Measurements from ENCODE around the gene RAB25. TPM values are rescaled to one million over a fixed set of nuclear protein-coding genes. Genes with fewer than 3 reads are reported as not detected.

RAB25 gene
- total and polyA plus RNA-seq, 2 of the 13 experiments (the other 11 are each of a cell fraction or from before 2014, with no cell fraction given) = 0.20 to 0.22 TPM

DNA sequence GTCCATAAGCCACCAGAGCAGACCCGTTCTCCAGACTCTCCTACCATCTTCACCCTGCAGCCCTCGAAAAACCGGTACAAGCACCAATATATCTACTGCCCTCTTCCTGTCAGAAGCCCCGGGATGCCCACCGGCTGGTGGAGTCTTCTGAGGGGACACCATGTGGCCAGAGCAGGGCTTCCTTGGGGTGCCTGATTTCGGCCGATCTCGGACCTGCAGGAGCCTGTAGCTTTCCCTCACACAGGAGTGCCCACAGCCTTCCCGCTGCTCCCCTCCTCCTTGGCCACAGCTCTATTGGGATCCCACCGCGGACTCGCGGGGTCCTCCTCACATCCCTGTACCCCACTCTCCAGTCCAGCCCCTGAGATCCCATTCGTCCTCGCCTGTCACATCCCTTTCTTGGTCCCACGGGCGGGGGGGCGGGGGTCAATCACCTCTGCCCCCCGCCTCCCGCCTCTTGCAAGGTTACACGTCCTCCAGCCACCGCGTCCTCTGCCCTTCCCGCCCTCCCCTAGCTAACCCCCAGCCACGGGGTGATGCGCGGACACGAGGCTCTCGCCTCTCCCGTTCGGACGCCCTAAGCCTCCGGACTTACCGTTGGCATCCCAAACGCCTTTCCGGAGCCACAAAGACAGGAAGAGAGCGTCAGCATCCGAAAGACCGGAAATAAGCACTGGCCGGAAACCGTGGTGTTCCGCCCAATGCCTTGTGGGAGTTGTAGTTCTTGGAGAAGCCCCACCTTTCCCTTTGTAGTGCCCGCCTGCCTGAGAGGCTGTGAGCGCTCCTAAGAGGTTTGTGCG is 40.5 kb upstream of the RAB25 start, which contains the start of gene SSR2 (continued):
- 0 out of 2 replicates have a peak, but pooled peaks have one; percentile 26 for TF ChIP-seq ETV6 (CRISPR knock-in tag; conservative IDR thresholded peaks at IDR 0.05)
- peak; percentile 37; the same call in 1 of the 2 replicates for TF ChIP-seq ZFX (CRISPR knock-in tag; IDR thresholded peaks at IDR 0.05; ENCODE audit: low read depth)
- TF ChIP-seq, protein P1, sequence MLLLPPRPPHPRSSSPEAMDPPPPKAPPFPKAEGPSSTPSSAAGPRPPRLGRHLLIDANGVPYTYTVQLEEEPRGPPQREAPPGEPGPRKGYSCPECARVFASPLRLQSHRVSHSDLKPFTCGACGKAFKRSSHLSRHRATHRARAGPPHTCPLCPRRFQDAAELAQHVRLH (CRISPR knock-in tag; IDR thresholded peaks at IDR 0.05; ENCODE audit: borderline replicate concordance, low read depth) = 0 out of 2 replicates have a peak, but pooled peaks have one; percentile 48
- TF ChIP-seq, protein P2, sequence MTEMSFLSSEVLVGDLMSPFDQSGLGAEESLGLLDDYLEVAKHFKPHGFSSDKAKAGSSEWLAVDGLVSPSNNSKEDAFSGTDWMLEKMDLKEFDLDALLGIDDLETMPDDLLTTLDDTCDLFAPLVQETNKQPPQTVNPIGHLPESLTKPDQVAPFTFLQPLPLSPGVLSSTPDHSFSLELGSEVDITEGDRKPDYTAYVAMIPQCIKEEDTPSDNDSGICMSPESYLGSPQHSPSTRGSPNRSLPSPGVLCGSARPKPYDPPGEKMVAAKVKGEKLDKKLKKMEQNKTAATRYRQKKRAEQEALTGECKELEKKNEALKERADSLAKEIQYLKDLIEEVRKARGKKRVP (CRISPR knock-in tag; IDR thresholded peaks at IDR 0.05) = peak in 1 of 2 experiments; percentile 10; a peak in 1 of 4 replicates
- no peak for TF ChIP-seq POGZ (CRISPR knock-in tag; IDR thresholded peaks at IDR 0.05)
- peak; percentile 95 for TF ChIP-seq CREM (IDR thresholded peaks at IDR 0.05)
- TF ChIP-seq CREM (CRISPR knock-in tag; IDR thresholded peaks at IDR 0.05) = no peak
- TF ChIP-seq, protein P3, sequence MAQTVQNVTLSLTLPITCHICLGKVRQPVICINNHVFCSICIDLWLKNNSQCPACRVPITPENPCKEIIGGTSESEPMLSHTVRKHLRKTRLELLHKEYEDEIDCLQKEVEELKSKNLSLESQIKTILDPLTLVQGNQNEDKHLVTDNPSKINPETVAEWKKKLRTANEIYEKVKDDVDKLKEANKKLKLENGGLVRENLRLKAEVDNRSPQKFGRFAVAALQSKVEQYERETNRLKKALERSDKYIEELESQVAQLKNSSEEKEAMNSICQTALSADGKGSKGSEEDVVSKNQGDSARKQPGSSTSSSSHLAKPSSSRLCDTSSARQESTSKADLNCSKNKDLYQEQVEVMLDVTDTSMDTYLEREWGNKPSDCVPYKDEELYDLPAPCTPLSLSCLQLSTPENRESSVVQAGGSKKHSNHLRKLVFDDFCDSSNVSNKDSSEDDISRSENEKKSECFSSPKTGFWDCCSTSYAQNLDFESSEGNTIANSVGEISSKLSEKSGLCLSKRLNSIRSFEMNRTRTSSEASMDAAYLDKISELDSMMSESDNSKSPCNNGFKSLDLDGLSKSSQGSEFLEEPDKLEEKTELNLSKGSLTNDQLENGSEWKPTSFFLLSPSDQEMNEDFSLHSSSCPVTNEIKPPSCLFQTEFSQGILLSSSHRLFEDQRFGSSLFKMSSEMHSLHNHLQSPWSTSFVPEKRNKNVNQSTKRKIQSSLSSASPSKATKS (CRISPR knock-in tag; IDR thresholded peaks at IDR 0.05) = no peak
- TF ChIP-seq ELF3 (CRISPR knock-in tag; IDR thresholded peaks at IDR 0.05) = 0 out of 2 replicates have a peak, but pooled peaks have one; percentile 56
- no peak for TF ChIP-seq FOXM1 (CRISPR knock-in tag; IDR thresholded peaks at IDR 0.05)
- TF ChIP-seq, protein P4, sequence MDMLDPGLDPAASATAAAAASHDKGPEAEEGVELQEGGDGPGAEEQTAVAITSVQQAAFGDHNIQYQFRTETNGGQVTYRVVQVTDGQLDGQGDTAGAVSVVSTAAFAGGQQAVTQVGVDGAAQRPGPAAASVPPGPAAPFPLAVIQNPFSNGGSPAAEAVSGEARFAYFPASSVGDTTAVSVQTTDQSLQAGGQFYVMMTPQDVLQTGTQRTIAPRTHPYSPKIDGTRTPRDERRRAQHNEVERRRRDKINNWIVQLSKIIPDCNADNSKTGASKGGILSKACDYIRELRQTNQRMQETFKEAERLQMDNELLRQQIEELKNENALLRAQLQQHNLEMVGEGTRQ (IDR thresholded peaks at IDR 0.05; ENCODE audit: low read depth, low read length) = no peak
- TF ChIP-seq, protein P4 (CRISPR knock-in tag; IDR thresholded peaks at IDR 0.05; ENCODE audit: borderline replicate concordance) = no peak
- TF ChIP-seq, protein P5, sequence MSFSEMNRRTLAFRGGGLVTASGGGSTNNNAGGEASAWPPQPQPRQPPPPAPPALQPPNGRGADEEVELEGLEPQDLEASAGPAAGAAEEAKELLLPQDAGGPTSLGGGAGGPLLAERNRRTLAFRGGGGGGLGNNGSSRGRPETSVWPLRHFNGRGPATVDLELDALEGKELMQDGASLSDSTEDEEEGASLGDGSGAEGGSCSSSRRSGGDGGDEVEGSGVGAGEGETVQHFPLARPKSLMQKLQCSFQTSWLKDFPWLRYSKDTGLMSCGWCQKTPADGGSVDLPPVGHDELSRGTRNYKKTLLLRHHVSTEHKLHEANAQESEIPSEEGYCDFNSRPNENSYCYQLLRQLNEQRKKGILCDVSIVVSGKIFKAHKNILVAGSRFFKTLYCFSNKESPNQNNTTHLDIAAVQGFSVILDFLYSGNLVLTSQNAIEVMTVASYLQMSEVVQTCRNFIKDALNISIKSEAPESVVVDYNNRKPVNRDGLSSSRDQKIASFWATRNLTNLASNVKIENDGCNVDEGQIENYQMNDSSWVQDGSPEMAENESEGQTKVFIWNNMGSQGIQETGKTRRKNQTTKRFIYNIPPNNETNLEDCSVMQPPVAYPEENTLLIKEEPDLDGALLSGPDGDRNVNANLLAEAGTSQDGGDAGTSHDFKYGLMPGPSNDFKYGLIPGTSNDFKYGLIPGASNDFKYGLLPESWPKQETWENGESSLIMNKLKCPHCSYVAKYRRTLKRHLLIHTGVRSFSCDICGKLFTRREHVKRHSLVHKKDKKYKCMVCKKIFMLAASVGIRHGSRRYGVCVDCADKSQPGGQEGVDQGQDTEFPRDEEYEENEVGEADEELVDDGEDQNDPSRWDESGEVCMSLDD (CRISPR knock-in tag; IDR thresholded peaks at IDR 0.05; ENCODE audit: borderline replicate concordance) = no peak
- TF ChIP-seq, protein P6, sequence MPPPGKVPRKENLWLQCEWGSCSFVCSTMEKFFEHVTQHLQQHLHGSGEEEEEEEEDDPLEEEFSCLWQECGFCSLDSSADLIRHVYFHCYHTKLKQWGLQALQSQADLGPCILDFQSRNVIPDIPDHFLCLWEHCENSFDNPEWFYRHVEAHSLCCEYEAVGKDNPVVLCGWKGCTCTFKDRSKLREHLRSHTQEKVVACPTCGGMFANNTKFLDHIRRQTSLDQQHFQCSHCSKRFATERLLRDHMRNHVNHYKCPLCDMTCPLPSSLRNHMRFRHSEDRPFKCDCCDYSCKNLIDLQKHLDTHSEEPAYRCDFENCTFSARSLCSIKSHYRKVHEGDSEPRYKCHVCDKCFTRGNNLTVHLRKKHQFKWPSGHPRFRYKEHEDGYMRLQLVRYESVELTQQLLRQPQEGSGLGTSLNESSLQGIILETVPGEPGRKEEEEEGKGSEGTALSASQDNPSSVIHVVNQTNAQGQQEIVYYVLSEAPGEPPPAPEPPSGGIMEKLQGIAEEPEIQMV (CRISPR knock-in tag; IDR thresholded peaks at IDR 0.05; ENCODE audit: low read depth) = no peak
- no peak for TF ChIP-seq PLRG1 (conservative IDR thresholded peaks at IDR 0.05)
- TF ChIP-seq ZNF430 (CRISPR knock-in tag; IDR thresholded peaks at IDR 0.05) = 0 out of 2 replicates have a peak, but pooled peaks have one; percentile 35
- no peak for TF ChIP-seq RFX5 (IDR thresholded peaks at IDR 0.05; ENCODE audit: low read depth, low read length)
- peak; percentile 50 for TF ChIP-seq ASH2L (IDR thresholded peaks at IDR 0.05; ENCODE audit: insufficient read length, low read depth, low read length)
- no peak for TF ChIP-seq RELA (CRISPR knock-in tag; IDR thresholded peaks at IDR 0.05)
